Activated CD4-positive, alpha-beta T cell treated with anti-CD3 and anti-CD28 coated beads, Interleukin-2, amount 50 U/mL, for 4 hours (primary cell): ENCODE results near the gene GABBR1.
A peak's percentile ranks its signal among the peaks of the same experiment; 100 is the strongest.

Source experiments
- DNase-seq, 2 experiments: peaks; one replicate each; pipeline ENCODE4 v3.0.0-alpha.2; 2020

Gene GABBR1

DNA sequence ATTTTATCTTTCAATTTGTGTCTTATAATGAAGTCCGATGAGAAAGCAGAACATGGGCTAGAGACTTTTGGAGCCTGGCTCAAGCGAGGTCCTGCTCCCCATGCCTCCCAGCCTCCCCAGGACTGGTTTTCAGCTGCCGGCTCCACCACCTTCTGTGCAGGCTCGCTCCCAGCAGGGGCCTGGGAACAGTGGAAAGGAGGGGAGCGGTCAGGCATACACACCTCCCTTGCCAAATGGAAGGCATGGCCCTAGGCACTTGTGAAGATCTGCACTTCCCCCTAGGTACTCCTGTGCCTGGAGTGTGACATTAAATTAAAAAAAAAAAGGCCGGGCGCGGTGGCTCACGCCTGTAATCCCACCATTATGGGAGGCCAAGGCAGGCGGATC lies 19.2 kb upstream of the GABBR1 start:
- DNase-seq: no peak

DNA sequence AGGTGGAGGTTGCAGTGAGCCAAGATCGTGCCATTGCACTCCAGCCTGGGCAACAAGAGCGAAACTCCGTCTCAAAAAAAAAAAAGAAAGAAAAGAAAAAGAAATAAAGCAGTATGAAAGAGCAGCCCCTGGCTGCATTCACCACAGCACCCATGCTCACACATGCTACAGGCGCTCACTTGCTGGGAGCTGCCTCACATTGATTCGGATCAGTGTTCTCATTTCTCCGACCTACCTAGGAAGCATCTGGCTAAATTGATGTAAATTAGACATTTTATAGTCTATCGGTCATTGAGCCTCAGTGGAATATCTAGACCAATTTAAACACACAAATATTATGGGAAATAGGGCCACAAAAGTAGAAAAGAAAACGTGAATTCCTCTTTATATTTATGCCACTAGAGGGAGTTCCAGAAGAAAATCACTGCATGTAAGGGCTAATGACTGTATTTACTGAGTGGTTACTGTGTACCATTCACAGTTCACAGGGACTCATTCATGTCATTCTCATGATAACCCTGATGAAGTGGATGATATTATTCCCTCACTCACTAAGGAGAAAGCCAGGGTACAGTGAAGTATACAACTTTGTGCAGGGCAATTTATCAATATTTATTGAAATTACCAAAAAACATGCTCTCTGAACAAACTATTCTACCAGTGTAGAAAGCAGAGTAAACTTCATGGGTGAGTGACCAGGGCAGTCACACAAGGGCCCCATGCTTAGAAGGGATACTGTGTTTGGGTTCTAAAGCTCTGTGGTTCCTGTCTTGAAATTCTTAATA lies 18.6 kb upstream of the GABBR1 start:
- no peak for DNase-seq

DNA sequence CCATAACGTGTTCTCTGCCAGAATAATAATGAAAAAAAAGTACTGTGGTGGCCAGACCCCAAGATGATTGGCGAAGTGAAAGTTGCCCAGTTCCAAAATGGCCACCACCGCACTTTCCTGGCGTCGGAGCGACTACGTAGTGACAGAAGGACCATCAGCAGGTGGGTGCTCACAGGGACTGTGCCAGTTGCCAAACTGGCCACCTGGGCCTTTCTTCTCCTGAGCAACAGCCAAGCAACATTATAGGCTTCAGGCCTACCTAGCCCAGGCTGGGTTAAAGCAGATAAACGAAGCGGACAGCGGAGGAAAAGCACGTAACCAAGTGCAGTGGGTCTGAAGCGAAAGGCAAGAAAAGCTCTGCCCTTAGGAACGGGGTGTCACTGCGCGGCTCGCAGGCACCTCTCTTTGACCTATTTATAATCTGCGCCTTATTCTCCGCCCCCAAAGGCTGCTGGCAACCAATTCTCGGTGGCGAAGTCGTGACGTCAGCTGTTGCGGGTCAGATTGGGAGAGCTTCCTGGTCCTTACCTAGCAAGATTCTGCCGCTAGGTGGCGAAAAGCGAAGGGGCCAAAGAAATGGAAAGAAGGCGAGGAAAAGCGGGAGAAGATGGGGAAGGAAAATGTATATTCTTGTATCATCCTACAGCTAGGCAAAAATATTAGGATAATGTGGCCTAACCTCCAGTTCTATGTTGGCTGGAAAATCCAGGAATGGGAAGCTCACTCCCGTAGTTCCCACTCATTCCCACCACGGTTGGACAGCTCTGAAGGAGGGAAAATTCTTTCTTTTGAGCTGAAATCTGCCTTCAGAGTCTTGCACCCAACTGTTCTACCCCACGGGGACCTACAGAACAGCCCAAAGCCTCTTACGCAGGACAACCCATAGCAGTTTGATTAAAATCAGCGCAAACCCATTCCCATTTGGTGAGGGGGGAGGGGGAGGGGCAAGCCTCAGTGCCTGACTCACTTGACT lies 17.0 kb upstream of the GABBR1 start:
- DNase-seq: peak; percentile 99

DNA sequence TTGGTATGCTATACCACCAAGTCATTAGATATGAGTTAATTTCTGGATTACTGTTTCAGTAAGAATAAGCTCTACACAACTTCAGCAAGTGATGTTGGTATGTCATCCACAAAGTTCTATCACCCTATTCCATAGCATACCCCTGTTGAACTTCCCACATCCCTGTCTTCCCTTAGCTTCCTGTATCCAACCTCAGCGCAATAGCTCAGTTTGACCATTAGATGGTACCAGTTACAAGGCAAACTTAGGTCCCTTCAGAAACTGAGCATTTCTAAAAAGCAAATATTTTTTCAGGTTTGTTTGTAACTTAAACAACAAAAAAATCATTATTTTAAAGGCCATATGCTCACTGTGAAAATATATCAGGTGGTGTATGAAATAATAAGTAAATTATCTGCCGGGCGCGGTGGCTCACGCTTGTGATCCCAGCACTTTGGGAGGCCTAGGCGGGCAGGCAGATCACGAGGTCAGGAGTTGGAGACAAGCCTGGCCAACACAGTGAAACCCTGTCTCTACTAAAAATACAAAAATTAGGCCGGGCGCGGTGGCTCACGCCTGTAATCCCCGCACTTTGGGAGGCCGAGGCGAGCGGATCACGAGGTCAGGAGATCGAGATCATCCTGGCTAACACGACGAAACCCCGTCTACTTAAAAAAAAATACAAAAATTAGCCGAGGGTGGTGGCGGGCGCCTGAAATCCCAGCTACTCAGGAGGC lies 15.1 kb upstream of the GABBR1 start:
- DNase-seq: no peak

DNA sequence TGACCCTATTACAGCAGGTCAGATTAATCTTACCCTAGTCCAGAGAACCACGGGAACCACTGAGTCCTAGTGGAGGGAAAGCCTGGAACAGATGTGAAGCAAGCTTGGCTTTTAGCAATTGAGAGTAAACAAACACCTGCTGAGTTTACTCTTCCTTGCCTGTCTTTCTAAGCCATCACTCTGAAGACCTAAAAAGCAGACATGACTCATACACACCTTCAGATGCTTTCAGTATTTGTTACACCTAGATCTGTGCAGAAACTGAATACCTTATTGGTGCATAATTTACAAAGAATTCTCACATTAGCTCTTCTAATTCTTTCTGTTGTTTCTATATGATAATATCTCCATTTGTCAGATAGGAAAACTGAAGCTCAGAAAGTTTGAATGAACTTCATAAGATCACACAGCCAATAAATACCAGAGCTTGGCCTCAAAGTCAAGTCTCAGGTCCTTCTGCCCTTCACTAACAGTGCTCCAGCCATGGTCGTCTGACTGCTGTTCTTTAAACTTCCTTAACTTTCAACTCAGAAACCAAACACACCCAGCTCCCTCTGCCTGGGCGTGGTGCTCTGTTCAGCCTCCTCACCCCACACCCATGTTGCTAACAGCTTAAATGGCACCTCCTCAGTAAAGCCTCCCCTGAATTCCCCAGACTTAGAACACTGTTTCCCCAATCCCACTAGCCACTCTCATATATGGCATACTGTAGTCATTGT lies 8.6 kb upstream of the GABBR1 start:
- DNase-seq: no peak

DNA sequence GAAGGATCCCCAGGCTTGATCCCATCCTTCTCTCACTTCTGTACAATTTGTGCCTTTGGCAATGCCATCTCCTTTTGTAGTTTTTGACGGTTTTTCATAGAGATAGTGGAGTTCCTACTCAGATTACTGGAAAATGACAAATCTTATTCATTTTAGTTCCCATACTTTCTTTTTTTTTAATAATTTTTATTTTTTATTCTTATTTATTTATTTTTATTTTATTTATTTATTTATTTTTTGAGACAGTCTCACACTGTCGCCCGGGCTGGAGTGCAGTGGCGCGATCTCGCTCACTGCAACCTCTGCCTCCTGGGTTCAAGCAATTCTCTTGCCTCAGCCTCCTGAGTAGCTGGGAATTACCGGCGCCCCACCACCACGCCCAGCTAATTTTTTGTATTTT lies 4.3 kb upstream of the GABBR1 start:
- no peak for DNase-seq

DNA sequence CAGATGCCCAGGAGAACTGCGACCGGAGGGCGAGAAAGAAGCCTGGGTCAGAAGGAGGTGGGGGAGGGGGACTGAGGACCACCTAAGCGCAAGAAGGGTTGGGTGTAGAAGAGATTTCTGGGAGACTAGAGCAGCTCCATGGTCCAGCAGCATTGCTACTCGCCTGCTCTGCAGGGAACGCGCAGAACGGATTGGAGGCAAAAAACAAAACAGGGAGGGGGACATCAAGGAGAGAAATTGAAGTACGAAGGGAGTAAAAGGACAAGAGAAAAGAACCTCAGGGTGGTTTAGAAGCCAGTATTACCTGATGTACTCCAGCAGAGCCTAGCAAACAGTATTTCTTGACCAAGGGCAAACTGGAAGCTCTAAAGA lies 537 bp upstream of the GABBR1 start:
- no peak for DNase-seq

DNA sequence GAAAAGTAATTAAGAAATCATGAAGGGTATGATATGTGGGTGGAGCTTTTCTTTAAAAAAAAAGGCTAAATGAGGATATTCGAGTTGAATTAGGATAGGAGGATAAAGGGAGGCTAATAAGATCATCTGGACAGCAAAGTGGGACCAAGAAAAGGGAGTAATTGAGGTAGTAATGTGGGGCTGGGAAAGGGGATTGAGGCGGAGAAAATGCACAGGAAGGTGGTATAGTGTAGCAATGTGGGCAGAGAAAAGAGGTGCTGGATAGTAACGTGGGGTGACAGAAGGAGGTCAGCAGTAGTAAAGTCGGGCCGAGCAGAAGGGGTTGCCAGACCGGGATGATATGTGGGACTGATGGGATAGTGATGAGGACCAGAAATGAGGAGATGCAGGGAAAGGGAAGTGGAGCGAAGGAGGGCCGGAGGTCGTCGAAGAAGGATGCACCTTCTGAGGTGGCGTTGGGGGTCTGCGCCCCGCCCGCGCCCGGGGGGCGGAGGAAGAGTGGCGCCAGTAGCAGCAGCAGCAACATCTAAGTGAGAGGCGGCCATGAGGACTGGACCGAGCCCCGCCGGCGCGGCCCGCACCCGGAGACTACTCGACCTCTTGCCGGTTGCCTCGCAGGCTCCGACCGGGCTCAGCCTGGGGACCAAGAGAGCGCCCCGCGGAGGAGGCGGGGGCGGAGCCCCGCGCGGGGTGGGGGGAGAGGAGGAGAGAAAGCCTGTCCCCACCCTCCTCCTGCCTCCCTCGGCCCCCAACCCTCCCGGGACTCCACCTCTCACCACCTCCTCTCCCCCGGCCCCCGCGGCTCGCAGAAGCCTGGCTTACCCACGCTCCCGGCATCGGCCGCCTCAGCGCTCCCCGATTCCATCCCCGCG lies 887 bp downstream of the GABBR1 start:
- DNase-seq: peak; percentile 43 to 63

DNA sequence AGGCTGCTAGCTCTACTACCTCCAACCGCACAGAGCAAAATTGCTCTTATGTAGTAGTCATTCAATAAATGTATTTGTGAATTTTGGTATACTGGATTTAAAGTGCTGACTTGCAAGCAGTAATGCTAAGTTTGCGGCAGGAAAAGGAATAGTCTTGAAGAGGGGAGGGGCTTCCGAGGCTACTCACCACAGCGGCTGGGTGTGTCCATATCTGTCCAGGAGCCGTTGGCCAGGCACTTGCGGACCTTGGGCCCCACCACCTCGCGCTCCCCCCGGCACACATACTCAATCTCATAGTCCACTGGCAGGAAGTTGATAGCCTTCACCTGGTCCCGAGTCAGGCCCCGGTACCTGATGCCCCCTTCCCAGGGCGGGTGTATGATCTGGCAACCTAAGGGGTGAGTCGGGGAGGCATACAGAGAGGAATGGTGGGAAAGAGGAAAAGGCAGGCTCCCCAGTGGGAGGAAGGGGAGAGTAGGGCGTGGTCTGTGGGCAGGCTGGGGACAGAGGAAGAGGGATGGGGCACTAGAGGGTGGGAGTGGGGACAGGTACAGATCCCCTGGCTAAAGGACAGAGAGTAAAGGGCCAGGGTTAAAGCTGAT lies 1.7 kb downstream of the GABBR1 start:
- DNase-seq: no peak

DNA sequence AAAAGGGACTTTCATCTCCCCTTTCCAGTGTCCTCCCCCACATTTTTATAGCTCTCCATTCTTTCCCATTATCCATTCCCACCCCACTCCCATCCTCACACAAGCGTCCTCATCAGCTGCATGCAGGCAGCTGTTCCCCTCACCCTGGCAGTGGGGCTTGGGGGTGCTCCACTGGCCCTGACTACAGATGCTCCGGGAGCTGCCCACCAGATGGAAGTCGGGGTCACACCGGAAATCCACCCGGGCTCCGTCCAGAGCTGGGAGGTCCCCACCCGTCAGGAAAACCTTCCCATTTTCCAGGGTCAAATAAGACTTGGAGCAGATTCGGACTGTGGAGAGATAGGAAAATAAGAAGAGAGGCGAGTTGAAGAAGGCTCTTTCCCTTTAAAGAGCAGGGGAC lies 2.7 kb downstream of the GABBR1 start:
- no peak for DNase-seq

DNA sequence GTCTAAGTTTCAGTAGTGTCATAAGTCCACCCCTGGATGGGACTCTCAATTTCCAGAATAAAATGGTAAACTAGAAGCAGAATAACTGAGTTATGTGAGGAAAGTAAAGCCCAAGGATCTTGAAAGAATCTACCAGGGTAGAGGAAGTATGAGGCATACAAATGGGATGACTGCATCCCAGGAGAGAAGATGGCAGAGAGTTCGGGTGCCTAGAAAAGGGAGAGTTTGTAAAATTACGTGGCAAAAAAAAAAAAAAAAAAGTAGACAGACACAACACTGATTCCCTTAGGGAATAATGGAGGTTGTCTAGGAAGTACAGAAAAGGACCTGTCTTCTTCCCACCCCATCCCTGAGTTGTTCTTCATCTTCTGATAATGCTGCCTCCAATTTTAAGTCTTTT lies 3.4 kb downstream of the GABBR1 start:
- DNase-seq: no peak

DNA sequence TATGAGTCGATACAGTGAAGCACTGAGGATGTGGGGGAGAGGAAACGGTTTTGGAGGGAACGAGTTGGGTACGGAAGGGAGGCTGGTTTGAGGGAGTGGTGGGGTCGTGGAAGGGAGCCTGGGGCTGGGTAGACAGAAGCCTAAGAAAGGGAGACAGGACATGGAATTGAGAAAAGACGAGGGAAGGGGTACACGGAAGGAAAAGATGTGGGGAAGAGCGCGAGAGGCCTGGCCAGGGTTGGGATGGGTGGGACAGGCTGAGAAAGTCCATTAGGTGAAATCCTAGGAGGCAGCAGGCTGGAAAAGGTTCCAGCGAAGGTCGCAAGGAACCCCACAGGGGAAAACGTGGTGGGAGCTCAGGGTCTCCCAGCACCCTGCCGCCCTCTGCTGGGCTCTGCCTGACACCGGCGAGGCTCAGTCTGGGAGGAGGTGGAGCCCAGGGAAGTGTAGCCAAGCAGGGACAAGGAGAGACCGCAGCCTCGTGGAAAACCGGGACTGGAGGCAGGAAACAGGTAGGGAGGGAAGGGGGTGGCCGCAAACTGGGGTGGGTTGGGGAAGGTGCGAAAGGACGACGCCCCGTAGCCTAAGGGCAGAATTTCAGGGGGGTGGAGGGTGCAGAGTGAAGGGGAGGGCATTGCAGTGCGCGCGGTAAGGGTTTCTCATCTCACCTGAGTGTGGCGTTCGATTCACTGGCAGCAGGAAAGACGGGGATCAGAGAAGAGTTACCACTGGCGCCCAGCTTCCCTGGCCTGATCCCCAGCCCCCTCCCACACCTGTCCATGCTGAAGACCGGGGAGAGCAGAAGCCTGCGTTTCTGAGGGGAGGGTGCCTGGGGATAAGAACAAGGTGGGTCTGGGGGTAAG lies 4.3 kb downstream of the GABBR1 start:
- peak; percentile 50 to 51 for DNase-seq

DNA sequence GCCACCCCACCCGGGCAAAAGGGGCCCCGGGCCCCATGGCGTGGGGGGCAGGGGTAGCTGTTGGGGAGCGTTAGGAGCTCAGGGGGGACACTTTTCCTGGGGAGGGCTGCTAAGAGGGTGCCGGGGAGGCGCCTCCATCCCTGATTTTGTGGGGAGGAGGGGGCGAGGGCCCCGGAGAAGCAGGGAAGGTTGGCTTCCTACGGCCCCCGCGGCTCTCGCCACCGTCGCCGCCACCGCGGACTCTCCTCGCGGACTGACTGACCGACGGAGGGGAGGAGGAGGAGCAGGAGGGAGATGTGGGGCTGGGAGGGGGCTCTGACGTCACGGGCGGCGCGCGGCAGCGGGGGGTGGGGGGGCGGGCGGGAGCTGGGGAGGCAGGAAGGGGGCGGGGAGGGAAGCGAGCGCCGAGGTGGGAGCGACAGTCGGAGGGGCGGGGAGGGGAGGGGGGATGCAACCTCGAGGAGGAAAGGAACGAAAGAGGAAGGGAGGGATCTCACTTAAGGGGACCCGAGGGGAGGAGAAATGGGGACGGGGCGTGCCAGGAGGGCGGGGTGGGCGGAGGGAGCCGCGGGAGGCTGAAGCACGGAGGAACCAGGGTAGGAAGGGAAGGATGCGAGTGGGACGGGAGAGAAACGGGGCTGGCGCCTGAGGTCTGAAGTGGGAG lies 5.1 kb downstream of the GABBR1 start:
- DNase-seq: peak; percentile 41 to 44

DNA sequence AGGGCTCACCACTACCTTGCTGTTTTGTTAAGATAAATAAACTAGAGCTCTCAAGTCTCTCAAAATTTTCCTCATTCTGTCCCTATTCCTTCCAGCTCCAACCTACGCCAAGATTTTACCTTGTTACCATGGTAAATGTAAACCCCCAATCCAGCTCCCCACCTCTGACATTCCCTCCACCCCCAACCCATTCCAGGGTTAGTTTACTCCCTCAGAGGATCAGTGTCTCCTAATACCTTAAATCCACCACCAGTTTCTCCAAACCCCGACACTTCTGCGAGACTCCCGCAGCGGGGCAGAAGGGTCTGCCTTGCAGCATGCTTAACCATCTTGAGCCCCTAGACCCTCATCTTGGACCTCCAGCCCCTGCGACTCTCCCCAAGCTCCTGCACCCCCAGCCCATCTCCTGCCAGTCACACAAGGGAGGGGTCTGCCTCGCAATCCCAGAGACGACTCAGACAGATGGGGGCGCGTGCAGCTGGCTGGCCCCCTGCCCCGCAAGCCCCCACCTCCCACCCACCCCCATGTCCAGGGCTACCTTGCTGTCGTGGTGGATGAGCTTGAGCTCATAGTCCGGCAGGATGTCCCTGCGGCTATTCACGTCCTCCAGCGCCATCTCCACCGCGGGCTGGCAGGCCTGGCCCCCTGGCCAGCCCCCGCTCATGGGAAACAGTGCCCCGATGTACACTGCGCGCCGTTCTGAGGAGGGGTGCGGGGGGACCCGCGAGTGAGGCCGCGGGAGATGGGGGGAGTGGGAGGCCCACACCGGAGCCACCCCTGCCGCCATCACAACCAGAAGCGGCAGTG lies 5.8 kb downstream of the GABBR1 start:
- DNase-seq: no peak

DNA sequence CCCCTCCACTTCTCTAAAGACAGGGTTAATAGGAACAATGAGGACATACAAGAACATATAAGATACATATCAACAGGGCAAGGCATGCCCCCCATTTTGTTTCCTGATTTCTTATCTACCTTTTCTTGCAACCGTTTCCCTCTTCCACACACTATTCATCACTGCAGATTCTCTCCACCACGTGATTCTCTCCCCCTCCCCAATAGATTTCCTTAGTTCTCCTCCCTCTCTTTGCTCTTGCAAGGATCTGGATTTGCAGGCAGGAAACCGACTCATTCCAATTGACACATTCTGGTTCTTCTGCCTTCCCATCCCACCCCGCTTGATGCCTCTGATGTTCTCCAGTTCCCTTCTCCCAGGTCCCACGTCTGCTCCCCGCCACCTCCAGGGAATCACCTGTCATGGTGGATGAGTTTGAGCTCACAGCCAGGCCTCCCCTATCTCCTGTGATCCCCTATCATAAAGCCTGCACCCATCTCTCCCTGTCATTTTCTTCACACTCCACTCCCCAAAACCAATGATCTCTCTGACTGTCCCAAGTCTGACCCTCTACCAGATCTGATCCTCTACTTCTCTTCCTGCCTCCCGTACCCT lies 7.5 kb downstream of the GABBR1 start:
- no peak for DNase-seq

DNA sequence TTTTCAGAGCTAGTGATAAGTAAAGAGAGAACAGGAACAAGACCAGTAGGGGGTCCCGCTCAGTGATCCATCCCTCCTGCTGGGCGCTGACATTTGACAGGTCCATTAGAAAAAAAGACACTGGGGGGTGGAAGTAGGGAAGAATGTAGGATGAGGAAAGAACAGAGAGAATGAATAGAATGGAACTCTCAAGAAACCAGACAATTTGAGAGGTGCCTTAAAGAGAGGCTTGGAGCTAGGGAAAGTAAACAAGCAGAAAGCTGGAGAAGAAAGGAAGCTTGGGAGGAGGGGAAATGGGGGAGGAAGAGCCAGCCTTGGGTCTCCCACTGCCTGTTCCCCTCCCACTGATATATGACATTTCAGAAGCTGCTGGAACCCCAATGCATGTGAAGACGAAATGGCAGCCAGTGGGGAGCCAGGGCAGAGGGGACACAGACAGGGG lies 8.4 kb downstream of the GABBR1 start:
- no peak for DNase-seq

DNA sequence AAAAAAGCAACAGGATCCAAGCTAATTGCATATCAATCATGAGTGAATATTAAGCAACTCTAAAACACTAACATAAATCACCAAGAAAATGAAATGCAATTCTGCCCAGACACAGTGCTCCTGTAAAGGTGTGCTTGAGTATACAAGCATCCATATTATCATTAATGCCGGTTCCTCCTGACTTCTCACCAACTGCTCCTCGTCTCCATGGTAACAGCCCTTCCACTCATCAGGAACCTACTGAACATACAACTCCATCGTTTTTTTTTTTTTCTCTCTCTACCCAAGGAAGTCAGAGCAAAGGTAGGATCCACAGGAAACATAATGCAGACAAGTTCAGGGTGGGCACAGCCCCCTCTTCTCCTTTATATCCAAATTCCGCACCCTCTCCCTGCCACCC lies 12.4 kb downstream of the GABBR1 start:
- no peak for DNase-seq

DNA sequence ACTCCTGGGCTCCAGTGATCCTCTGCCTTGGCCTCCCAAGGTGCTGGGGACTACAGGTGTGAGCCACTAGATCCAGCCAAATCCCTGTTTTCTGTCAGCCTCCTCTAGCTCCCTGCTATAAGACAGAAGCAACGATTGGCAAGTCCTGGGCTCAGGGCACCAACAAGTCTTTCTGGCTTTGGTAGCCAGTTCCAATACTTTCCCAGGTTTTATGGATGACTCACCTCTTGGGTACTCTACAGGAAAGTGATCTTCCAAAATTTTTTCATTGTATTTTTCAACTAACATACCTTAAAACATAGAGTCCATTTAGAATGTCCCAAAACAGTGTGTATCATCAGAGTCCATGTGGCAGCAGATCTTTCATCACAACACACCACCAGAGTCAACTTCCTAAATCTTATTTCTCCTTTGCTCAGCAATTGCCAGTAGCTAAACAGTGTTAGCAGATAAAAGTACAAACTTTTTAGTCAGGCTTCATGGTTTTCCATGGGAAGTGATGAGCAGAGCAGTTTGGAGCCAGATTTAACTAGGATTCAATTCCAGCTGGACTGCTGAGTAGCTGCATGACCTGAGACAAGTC lies 13.3 kb downstream of the GABBR1 start:
- no peak for DNase-seq
